ENCODE results near the gene EFCAB6. TPM values are rescaled to one million over a fixed set of nuclear protein-coding genes. Genes with fewer than 3 reads are reported as not detected.

Gene EFCAB6
- total RNA-seq, 1 donor from 2014 or later: not detected

GRCh38 chr22:43625242-43625641 lies 186.9 kb downstream of the EFCAB6 start:
- DNase-seq (no peak), ATAC-seq (ENCODE audit: low read depth) (no peak)
- ChIA-PET CTCF (no interaction called here), POLR2A (no interaction called here)
- peaks cover 5% of the 10 kb centered on the region for H3K9me3 Mint-ChIP-seq
- H3K27ac Mint-ChIP-seq: no peak overlapping the region
- no peak overlapping the region for H3K4me3 Mint-ChIP-seq
- no peaks in the 10 kb centered on the region for H3K27me3 Mint-ChIP-seq
- no peaks in the 10 kb centered on the region for H3K36me3 Mint-ChIP-seq (ENCODE audit: low read depth)
- no peak for TF ChIP-seq CTCF (IDR thresholded peaks at IDR 0.05)
- H3K4me1 Mint-ChIP-seq: no peaks in the 10 kb centered on the region
- intact Hi-C loops (cut with micrococcal nuclease): no loop called here

- Mint-ChIP-seq H3K27ac (no peak overlapping the region), H3K36me3 (ENCODE audit: low read depth) (no peaks in the 10 kb centered on the region), H3K4me3 (no peak overlapping the region), H3K4me1 (no peaks in the 10 kb centered on the region), H3K9me3 (peaks cover 8% of the 10 kb centered on the region), H3K27me3 (no peaks in the 10 kb centered on the region)
- ATAC-seq (ENCODE audit: low read depth): no peak
- no peak for DNase-seq
- POLR2A ChIA-PET: no interaction called here
- CTCF ChIA-PET: no interaction called here
- intact Hi-C loops (cut with micrococcal nuclease): no loop called here
- no peak for TF ChIP-seq CTCF (IDR thresholded peaks at IDR 0.05)
Observed at GRCh38 chr22:43624144-43624998, 187.7 kb downstream of the EFCAB6 start.

- Mint-ChIP-seq H3K4me3 (no peak overlapping the region), H3K27ac (no peak overlapping the region), H3K36me3 (ENCODE audit: low read depth) (no peaks in the 10 kb centered on the region), H3K9me3 (peaks cover 12% of the 10 kb centered on the region), H3K27me3 (peaks cover 6% of the 10 kb centered on the region), H3K4me1 (no peaks in the 10 kb centered on the region)
- DNase-seq (no peak), ATAC-seq (ENCODE audit: low read depth) (no peak)
- POLR2A ChIA-PET: no interaction called here
- CTCF ChIA-PET: no interaction called here
- no peak for TF ChIP-seq CTCF (IDR thresholded peaks at IDR 0.05)
- intact Hi-C loops (cut with micrococcal nuclease): no loop called here
Observed at GRCh38 chr22:43622886-43623285, 189.2 kb downstream of the EFCAB6 start.

- intact Hi-C loops (cut with micrococcal nuclease): no loop called here
- H3K4me3 Mint-ChIP-seq: no peak overlapping the region
- H3K27ac Mint-ChIP-seq: no peak overlapping the region
- CTCF ChIA-PET: no interaction called here
- H3K4me1 Mint-ChIP-seq: no peaks in the 10 kb centered on the region
- no peak for TF ChIP-seq CTCF (IDR thresholded peaks at IDR 0.05)
- no peaks in the 10 kb centered on the region for H3K36me3 Mint-ChIP-seq (ENCODE audit: low read depth)
- DNase-seq (no peak), ATAC-seq (ENCODE audit: low read depth) (no peak)
- H3K27me3 Mint-ChIP-seq: peaks cover 12% of the 10 kb centered on the region
- peaks cover 12% of the 10 kb centered on the region for H3K9me3 Mint-ChIP-seq
- POLR2A ChIA-PET: no interaction called here
Observed at GRCh38 chr22:43620197-43620596, 191.9 kb downstream of the EFCAB6 start.

- POLR2A ChIA-PET: no interaction called here
- peaks cover 12% of the 10 kb centered on the region for H3K27me3 Mint-ChIP-seq
- H3K4me3 Mint-ChIP-seq: no peak overlapping the region
- intact Hi-C loops (cut with micrococcal nuclease): no loop called here
- no peak overlapping the region for H3K27ac Mint-ChIP-seq
- no peaks in the 10 kb centered on the region for H3K36me3 Mint-ChIP-seq (ENCODE audit: low read depth)
- no peaks in the 10 kb centered on the region for H3K4me1 Mint-ChIP-seq
- H3K9me3 Mint-ChIP-seq: peaks cover 12% of the 10 kb centered on the region
- CTCF ChIA-PET: no interaction called here
- no peak for ATAC-seq (ENCODE audit: low read depth)
- TF ChIP-seq CTCF (IDR thresholded peaks at IDR 0.05): no peak
- no peak for DNase-seq
Observed at GRCh38 chr22:43618517-43618916, 193.6 kb downstream of the EFCAB6 start.
